Eye (tissue), 1 donor: ENCODE measurements around the gene SLC16A12.
"Not testable (repeated sequence)": the region's sequence is repeated elsewhere in the genome, so short reads cannot be mapped to it uniquely, and the experiment has no call there.

Source experiments
- DNase-seq: peaks from one replicate; pipeline ENCODE4 v3.0.0-alpha.2; 2015

Gene SLC16A12

GRCh38 chr10:89468191-89468965 lies 67.0 kb downstream of the SLC16A12 start:
- DNase-seq, result peak; percentile 80

DNA sequence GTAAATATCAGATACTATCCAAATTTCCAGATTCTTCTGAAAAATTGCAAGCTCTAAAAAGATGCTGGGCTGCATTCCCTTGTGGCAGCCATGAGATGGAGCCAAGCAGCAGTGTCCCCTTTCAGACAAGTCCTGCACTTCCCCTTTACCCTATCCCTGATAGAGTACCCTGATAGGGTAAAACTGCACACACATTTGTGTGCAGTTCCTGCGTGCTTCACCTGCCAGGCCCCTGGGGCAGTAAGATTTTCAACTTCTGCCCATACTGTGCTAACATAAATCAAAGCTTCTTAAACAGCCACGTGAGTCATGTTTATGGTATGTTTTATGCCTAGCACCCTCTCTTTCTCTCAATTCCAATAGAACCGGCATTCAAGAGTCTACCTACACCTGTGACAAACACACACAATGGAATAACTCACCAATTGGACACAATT lies 68.8 kb downstream of the SLC16A12 start:
- DNase-seq, result peak; percentile 42

- DNase-seq, result no peak
Measured at GRCh38 chr10:89465196-89465595, 70.2 kb downstream of the SLC16A12 start.

DNA sequence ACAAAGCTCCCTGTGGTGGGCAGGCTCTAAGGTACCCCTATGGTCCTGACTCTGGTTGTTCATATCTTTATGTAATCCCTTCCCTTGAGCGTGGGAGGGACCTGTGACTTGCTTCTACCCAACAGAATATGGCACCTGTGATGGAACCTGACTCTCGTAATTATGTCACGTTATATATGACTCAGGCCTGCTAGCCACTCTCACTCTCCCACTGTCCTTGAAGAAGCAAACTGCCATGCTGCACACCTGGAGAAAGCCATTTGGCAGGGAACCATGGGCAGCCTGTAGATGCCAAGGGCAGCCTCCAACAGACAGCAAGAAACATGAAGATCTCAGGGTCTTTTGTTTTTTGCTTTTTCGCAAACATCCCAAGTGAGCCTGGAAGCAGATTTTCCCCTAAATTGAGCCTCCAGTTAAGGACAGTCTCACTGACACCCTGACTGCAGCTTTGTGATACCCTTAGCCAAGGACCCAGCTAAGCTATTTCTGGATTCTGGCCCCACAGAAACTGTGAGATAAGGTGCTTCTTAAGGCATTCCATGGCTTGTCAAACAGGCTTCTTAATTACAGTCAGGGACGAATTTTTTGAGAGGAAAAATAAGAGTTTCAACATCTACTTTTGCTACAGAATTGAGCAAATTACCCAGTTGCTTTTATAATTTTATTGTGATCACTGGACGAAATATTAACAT lies 71.4 kb downstream of the SLC16A12 start:
- no peak for DNase-seq

DNA sequence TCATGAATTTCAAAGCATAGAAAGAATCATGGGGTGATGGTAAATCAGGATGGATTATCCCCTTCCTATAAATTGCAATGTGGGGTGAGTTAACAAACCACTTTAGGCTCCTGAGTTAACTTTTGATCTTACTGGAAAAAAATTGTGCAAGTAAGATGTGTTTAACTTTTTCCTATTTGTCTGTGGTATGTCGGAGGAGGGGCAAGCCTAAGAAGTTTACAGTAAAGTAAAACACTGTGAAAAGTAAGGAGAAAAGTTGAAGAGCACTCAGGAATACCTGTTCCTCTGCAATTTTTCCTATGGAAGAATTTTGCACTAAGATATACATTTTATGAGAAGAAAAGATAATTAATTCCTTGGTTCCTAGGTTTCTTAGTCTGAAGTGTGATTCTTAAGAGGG lies 76.6 kb downstream of the SLC16A12 start:
- DNase-seq, result no peak

DNA sequence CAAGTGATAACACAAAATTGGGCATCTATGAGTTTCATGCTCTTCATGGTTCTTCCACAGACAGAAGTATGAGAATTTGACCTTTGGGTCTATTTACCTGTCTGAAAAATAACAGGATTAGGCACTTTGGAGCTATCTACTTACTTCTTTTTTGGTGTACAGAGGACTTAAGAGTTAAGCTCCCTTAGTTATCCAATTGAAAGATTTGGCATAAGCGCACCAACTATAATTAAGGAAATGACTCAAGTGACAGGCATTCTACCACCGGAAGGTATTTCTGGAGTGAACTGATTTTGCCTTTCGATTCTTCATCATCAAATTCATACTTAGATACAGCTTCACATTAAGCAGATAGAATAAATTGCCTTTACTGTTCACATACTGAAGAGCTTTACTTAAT lies 77.1 kb downstream of the SLC16A12 start:
- no peak for DNase-seq

DNA sequence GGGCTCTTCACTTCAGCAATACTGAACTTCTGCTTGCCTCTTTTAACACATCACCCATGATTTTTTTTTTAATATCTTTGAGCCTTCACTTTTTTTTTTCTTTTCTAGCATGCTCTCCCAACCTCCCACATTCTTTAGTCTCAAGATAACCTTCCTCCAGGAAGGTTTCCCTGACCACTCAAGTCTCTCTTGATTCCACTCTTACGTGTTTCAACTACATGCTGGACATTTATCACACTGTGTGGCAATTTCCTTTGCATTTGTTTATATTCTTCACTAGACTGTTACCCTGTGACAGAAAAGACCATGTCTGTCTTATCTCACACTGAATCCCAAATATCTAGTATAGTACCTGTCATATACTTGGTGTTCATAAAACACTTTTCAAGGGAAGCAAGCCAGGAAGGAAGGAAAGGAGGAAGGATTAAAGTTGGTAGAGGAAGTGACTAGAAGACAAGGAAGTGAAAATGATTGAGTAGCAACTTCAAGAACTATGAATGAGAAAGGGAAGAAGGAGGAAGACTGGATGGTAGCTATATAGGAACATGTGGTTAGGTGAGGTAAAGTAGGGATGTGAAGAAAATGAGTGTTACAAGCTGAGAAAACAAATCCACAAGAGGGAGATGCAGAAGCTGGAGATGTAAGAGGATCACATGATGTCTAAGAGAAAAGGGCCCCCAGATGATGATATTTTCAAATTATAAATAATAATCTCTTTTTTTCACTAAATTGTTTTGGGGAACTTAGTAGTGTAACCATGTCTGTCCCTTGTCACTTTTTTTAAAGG lies 80.6 kb downstream of the SLC16A12 start:
- DNase-seq, result no peak

- DNase-seq, result no peak
Measured at GRCh38 chr10:89452193-89452592, 83.2 kb downstream of the SLC16A12 start.

GRCh38 chr10:89450901-89451300 lies 84.5 kb downstream of the SLC16A12 start:
- no peak for DNase-seq

DNA sequence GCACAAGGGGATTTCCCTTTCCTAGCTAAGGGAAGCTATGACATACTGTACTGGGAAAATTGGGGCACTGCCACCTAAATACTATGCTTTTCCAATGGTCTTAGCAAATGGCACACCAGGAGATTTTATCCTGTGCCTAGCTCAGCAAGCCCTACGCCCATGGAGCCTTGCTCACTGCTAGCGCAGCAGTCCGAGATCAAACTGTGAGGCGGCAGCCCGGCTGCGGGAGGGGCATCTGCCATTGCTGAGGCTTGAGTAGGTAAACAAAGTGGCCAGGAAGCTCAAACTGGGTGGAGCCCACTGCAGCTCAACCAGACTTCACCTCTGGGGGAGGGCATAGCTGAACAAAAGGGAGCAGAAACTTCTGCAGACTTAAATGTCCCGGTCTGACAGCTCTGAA lies 90.6 kb downstream of the SLC16A12 start:
- not testable (repeated sequence) for DNase-seq

DNA sequence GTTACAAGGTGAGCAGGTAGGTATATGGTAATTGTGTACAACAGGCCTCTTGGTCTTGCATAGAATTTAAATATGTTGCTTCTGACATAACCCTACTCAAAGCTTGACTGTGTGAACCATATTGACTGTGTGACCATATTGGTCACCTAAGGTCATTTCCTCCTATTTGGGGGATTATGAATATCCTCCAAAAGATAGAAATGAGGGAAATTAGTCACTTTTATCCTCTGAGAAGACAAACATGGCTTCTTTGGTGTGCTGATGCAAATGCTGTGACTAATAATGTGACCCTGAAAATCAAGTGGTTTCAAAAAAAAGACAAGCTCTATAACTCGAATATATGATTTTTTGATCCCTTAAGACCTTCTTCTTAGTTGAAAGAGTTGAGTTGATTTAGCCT lies 93.1 kb downstream of the SLC16A12 start:
- no peak for DNase-seq

DNA sequence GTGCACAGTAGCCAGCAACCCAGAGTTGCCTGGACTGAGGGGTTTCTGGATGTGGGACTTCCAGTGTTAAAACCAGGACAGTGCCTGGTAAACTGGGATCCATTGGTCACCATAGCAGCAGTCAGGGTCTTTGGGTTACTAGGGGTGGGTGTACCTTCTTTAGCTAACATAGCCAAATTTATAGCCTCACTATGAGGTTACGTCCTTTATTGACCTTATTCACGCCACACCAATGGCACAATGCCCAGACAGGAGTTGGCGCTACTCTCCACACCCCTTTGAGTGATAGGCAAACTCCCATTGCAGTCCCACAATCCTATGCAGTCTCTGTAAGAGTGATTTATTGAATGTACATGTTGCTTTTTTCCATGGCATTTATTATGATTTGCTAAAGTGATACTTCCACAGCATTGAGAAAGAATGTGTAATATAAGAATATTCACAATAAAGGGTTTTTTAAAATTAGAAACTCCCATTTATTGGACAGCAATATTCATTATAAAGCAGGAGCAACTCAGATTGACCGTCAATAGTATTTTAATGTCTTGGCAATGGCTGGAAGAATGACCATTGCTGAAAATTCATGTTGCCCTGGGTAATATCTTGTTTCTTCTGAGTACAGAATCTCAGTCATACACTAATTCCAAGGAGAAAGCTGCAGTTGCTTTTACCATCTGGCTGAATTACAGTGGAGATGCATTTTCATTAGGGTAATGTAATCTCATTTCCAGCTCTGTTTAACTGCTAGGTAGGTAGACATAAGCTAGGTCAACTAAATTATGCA lies 95.0 kb downstream of the SLC16A12 start:
- no peak for DNase-seq

DNA sequence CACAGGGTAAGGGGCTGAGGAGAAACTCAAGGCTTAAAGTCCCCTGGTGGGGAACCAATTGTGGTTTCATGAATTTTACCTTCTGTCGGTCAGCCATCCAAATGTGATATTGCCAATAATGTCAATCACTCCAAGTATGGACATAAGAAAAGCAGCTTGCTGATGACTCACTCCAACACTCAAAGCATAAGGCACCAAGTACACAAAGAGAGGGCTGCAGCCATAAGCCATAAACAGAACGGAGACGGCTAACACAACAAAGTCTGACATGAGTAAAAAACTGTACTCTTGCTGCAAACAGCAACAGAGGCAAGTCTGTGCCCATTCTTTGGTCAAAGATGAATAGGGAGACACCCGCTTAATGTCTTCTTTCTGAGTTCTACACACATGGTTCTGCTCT lies 96.9 kb downstream of the SLC16A12 start:
- no peak for DNase-seq

GRCh38 chr10:89431977-89432376 lies 103.4 kb downstream of the SLC16A12 start:
- DNase-seq, result peak; percentile 42

DNA sequence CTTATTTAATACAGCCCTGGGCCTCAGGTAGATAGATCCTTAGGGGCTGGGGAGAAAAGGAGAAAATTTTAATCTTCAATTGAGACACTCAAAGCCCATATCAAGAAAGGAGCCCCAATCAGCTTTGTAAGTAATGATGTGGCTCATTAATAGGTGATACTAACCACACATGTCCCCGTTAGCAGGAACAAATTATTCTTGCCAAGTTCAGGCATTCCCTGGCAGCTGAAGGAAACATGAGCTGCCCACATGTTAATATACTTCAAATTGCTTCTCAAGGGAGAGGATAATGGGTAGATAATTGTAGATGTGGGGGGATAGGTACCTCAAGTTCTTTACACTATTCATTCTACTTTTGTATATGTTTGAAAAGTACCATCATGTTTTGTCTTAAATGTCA lies 106.5 kb downstream of the SLC16A12 start:
- DNase-seq, result no peak

DNA sequence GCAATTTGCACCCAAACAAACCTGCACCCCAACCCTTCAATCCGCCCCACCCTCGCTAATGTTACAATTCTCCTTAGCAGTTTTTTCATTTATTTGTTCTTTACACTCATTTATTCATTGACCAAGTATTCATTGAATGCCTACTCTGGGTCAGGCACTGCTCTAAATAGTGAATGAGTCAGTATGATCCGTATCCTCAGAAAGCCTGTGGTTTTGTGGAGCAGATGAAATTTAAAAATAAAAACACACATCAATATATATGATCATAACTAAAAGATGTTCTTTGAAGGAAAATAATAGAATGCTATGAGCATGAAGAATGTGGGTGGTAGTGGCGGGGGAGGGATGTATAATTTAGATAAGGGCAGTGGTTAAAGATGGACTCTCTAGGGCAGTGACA lies 107.8 kb downstream of the SLC16A12 start:
- DNase-seq, result no peak

GRCh38 chr10:89426230-89426868 lies 109.0 kb downstream of the SLC16A12 start:
- peak; percentile 83 for DNase-seq

- DNase-seq, result no peak
Measured at GRCh38 chr10:89425000-89425399, 110.4 kb downstream of the SLC16A12 start.

DNA sequence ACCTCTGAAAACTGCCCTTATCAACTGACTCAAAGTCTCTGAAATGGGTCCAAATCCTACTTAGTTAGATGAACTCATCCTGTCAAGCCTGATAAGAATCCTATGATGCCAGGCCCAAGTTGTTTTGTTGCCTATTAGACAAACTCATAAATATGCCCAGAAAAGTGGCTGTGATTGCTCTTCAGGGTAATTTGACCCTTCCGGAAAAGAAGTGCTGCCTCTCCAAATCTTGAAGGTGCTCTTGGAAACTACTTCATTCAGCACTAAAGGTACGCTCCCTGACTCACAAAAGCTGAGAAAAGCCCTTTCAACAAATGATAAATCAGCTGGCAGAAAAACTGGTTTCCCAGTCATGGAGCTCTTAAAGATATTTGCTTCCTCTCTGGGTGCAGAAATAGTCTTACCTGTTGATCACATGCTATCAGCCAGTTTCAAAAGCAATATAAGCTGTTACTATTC lies 114.3 kb downstream of the SLC16A12 start:
- DNase-seq, result no peak

GRCh38 chr10:89419548-89419947 lies 115.8 kb downstream of the SLC16A12 start:
- DNase-seq, result no peak

DNA sequence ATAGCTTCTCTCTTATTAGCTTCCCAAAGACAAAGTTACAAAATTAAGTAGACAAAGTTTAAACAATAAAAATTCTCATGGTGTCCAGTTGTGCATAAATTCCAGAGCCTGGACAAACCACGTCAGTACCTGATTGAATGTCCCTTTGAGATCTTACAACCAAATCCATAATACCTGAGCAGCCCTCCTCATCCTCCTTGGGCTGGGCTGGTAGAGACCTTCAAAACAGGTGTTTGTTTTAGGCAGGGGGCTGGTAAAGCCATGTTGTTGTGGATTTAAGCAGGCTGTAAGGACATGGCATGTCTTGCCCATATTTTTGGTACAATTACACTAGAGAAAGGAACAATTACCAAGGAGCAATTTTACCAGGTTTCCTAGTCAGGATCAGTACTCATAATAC lies 118.9 kb downstream of the SLC16A12 start:
- no peak for DNase-seq
